HG02759 (cell line): ENCODE data around the gene SULT1A2.
A peak's percentile ranks its signal among the peaks of the same experiment; 100 is the strongest.
"Not testable (repeated sequence)": the region's sequence is repeated elsewhere in the genome, so short reads cannot be mapped to it uniquely, and the experiment has no call there.

Experiments used
- ATAC-seq: cut with Tn5 transposase; IDR thresholded peaks from one replicate; pipeline ENCODE4 v1.9.1; 2021; ENCODE audit warnings: mild to moderate bottlenecking, moderate library complexity; ENCODE audit not compliant: unreplicated experiment

SULT1A2 gene

GRCh38 chr16:28609631-28610594 is 13.1 kb upstream of the SULT1A2 start, which contains the start of gene SULT1A1:
TSS of gene SULT1A1 (minus strand) at chr16:28610044. CDS start at chr16:28608855, 1,189 bp downstream.
- ATAC-seq, result no peak

- ATAC-seq, result not testable (repeated sequence)
These were observed 12.2 kb upstream of the SULT1A2 start for GRCh38 chr16:28608867-28609596.

GRCh38 chr16:28608496-28608808 is 11.6 kb upstream of the SULT1A2 start:
- not testable (repeated sequence) for ATAC-seq

DNA sequence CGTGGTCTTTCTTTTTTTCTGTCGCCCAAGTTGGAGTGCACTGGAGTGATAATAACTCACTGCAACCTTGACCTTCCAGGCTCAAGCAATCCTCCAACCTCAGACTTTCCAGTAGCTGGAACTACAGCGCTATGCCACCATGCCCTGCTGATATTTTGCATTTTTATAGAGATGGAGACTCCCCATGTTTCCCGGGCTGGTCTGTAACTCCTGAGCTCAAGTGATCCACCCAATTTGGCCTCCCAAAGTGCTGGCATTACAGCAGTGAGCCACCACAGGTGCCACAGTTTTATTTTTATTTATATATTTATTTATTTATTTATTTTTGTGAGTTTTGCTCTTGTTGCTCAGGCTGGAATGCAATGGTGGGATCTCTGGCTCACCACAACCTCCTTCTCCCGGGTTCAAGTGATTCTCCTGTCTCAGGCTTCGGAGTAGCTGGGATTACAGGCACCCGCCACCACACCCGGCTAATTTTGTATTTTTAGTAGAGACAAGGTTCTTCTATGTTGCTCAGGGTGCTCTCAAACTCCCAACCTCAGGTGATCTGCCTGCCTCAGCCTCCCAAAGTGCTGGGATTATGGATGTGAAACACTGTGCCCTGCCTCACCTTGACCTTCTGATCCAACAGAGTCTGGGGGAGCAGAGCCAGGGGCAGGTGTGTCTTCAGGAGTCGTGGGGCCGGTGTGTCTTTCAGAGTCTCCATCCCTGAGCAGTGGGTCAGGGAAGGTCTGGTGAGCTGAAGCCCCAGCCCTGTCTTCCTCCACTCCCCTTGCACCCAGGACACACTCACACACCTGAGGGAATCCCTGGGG is 11.0 kb upstream of the SULT1A2 start:
- not testable (repeated sequence) for ATAC-seq

DNA sequence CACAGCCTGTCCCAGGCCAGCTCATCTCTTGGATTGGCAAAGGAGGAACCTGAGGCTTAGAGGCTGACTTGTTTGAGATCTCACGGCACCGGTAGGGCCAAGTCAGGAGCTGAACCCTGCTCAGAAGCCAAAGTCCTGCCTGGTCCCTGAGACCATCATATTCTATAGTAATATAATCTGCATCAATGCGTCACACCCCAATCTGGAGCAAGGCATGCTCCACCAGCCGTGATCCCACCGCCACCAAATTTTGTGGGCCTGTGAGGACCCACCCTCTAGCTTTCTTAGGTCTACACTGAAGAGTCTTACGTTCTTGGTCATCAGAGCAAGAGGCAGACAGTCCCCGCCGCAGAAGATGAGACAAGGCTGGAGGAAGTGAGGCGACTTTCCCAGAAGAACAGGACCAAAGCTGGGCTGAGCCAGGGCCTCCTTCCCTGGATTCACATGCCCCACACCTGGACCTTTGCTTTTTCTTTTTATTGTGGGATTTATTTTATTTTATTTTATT is 10.3 kb upstream of the SULT1A2 start:
- no peak for ATAC-seq

- ATAC-seq, result no peak
These were observed 9.7 kb upstream of the SULT1A2 start for GRCh38 chr16:28606291-28607115.

- no peak for ATAC-seq
These were observed 7.3 kb upstream of the SULT1A2 start for GRCh38 chr16:28604186-28604565.

DNA sequence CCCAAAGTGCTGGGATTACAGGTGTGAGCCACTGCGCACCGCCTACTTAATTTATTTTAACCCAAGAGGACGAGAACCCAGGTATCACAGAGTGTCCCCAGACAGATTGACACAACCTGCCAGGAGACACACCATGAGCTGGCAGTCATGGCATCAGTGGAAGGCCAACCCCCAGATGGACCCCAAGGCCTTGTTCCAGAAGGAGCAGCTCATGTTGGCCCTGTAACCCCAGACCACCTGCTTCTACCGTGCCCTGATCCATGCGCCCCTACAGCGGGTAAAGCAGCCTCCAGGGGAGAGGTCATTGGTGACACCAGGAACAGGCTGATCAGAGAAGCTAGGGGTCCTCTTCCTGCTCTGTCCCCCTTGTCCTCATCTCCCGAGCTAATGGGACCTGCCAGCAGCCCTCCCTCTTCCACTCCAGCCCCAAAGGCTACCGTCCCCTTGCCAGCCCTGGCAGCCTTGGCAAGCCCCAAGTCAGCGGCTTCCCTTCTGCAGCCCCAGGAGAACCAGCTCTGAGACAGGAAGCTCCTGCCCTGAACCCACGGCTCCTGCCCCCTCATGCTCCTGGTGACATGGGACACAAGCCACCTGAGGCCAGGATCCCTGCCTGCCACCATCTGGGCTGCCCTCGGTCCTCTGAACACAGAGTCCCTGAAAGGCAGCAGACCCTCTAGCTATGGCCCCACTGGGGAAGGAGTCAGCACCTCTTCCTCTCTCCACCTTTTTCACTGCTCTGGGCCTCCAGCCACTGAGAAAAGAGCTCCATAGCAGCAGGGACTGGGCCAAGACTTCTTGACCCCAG is 6.7 kb upstream of the SULT1A2 start:
- ATAC-seq, result no peak

GRCh38 chr16:28602529-28602928 is 5.7 kb upstream of the SULT1A2 start:
- no peak for ATAC-seq

GRCh38 chr16:28602062-28602461 is 5.2 kb upstream of the SULT1A2 start:
- not testable (repeated sequence) for ATAC-seq

- ATAC-seq, result not testable (repeated sequence)
These were observed 4.7 kb upstream of the SULT1A2 start for GRCh38 chr16:28601589-28601988.

DNA sequence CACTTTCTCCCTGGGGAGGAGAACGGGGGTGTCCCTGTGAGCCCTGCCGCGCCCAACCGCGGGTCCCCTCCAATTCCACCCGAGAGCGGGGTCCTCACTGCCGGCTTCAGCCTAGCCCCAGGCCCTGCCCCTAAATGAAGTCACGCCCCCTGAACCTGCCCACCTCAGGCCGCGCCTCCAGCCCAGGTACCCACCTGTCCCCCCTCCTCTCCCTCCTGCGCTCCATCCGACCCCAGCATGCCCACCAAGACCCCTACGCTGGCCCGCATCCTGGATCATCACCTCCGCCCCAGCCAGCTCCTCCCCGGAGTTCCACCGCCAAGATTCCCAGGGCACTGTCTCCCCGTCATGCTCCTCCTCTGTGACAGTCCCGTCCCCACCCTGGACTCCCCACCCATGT is 4.1 kb upstream of the SULT1A2 start:
- not testable (repeated sequence) for ATAC-seq

- peak; percentile 57 for ATAC-seq
These were observed 2.8 kb upstream of the SULT1A2 start for GRCh38 chr16:28599377-28600285.

- ATAC-seq, result no peak
These were observed 927 bp upstream of the SULT1A2 start for GRCh38 chr16:28597692-28598261.

DNA sequence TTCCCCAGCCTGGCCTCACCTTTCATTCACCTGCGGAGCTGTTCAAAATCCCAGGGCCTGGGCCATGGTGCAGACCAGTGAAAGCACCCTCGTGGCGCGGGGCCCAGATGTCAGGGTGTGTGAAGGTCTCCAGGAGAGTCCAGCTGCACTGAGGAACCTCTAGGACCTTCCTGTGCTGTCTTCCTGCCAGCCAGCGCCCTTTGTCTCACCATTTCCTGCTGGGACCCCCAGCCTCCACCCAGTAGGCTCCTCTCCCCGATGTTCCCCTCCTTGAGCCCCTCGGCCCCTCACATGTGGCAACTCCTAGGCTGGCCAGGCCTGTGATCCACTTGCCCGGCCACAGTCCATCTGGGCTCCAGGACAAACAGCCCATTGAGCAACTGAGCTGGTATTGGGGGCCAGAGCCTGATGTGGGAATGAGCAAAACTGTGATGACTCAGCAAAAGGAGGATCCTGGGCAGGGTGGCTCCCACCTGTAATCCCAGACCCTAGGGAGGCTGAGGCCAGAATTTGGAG is 677 bp downstream of the SULT1A2 start:
- ATAC-seq, result no peak

GRCh38 chr16:28595451-28595850 is 1.4 kb downstream of the SULT1A2 start:
- ATAC-seq, result not testable (repeated sequence)

DNA sequence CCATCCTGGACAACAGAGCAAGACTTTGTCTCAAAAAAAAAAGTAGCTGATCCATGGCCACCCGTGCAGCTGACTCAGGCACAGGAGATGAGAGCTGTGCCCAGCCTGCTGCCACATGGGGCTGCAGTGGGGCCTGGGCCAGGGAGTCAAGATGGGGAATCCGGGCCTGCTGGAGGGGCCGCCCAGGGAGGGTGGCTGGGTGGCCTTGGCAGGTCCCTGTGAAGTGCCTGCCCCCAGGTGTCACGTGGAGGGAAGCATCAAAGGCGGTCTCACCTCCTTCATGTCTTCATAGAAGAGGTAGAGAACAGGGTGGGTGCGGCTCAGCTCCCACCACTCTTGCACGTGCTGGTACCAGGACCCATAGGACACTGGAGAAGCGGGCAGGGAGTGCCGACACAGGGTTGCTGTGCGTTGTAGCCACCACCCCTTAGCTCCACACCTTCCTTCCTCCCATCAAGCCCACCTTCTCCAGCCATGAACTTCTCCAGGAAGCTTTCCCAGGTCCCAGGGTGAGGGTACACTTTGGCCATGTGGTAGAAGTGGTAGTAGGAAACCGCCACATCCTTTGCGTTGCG is 3.8 kb downstream of the SULT1A2 start:
- no peak for ATAC-seq
